Osteocyte (in vitro differentiated cells): ENCODE data around the gene PTTG1. TPM values are rescaled to one million over a fixed set of nuclear protein-coding genes. Genes with fewer than 3 reads are reported as not detected.

Experiments used
- DNase-seq: peaks from one replicate; pipeline ENCODE4 v3.0.0; 2021; ENCODE audit warnings: mixed read lengths; ENCODE audit not compliant: unreplicated experiment; ENCODE audit errors: extremely low spot score
- H3K27ac Mint-ChIP-seq: one replicate; pipeline ENCODE4 v1.8.0; 2021; ENCODE audit warnings: mild to moderate bottlenecking, mixed read lengths; ENCODE audit not compliant: unreplicated experiment
- H3K27me3 Mint-ChIP-seq: one replicate; pipeline ENCODE4 v1.8.0; 2021; ENCODE audit warnings: mixed read lengths; ENCODE audit not compliant: unreplicated experiment
- H3K36me3 Mint-ChIP-seq: one replicate; pipeline ENCODE4 v1.8.0; 2021; ENCODE audit warnings: mixed read lengths; ENCODE audit not compliant: unreplicated experiment
- H3K4me1 Mint-ChIP-seq: one replicate; pipeline ENCODE4 v1.8.0; 2021; ENCODE audit warnings: mixed read lengths; ENCODE audit not compliant: unreplicated experiment
- H3K4me3 Mint-ChIP-seq: one replicate; pipeline ENCODE4 v1.8.0; 2021; ENCODE audit warnings: mild to moderate bottlenecking, moderate library complexity, mixed read lengths; ENCODE audit not compliant: unreplicated experiment
- H3K9me3 Mint-ChIP-seq: one replicate; pipeline ENCODE4 v1.8.0; 2021; ENCODE audit warnings: mixed read lengths; ENCODE audit not compliant: unreplicated experiment
- total RNA-seq: library from RNA; stranded (reverse); gene quantifications from 2 replicates; pipeline ENCODE4 v1.2.1, GENCODE V29; 2021
- TF ChIP-seq, protein P1 (sequence below): fragments of 200-600 bp; sonication (generic); IDR thresholded peaks from 2 replicates; pipeline ENCODE4 v1.5.0; 2021; ENCODE audit warnings: antibody characterized with exemption, mild to moderate bottlenecking, moderate library complexity

The PTTG1 gene
- total RNA-seq, 1 donor from 2014 or later = 20.7 TPM

GRCh38 chr5:160473681-160474080 lies 52.0 kb downstream of the PTTG1 start:
- TF ChIP-seq, protein P1, sequence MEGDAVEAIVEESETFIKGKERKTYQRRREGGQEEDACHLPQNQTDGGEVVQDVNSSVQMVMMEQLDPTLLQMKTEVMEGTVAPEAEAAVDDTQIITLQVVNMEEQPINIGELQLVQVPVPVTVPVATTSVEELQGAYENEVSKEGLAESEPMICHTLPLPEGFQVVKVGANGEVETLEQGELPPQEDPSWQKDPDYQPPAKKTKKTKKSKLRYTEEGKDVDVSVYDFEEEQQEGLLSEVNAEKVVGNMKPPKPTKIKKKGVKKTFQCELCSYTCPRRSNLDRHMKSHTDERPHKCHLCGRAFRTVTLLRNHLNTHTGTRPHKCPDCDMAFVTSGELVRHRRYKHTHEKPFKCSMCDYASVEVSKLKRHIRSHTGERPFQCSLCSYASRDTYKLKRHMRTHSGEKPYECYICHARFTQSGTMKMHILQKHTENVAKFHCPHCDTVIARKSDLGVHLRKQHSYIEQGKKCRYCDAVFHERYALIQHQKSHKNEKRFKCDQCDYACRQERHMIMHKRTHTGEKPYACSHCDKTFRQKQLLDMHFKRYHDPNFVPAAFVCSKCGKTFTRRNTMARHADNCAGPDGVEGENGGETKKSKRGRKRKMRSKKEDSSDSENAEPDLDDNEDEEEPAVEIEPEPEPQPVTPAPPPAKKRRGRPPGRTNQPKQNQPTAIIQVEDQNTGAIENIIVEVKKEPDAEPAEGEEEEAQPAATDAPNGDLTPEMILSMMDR = no peak
- H3K9me3 Mint-ChIP-seq = no peaks in the 10 kb centered on the region
- no peak for DNase-seq
- no peaks in the 10 kb centered on the region for H3K36me3 Mint-ChIP-seq
- H3K27me3 Mint-ChIP-seq = peaks cover 9% of the 10 kb centered on the region
- H3K4me3 Mint-ChIP-seq = no peak overlapping the region
- H3K27ac Mint-ChIP-seq = no peak overlapping the region
- H3K4me1 Mint-ChIP-seq = peaks cover 3% of the 10 kb centered on the region

- Mint-ChIP-seq H3K27me3 (peaks cover 9% of the 10 kb centered on the region), H3K4me3 (no peak overlapping the region), H3K4me1 (peaks cover 3% of the 10 kb centered on the region), H3K36me3 (no peaks in the 10 kb centered on the region), H3K27ac (no peak overlapping the region), H3K9me3 (no peaks in the 10 kb centered on the region)
- no peak for DNase-seq
- TF ChIP-seq, protein P1 = no peak
Measured at GRCh38 chr5:160474084-160474483, 52.4 kb downstream of the PTTG1 start.

DNA sequence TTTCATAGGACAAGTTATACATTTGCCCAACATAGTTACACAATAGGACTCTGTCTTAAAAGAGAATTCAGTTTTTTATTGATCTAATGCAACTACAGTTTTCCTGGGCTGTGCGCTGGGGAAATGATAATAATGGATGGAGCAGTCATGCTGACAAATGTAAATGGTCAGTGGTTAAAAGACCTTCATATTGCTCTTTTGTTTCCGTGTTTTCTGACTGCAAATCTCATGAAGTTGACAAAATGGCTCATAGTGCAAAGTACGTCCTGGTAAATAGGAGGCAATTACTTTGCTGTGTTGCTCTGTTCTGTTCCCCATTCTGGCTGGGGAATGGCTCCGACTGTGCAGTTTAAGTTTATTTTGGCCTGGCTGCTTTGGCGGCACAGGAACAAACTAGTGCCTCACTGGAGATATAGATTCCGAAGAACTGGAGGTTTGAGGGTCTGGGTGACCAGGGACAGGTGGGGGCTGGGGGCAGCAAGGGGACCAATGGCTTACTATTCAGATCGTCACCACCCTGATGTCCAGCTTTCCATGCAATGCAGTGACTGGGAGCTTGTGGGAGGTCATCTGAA lies 54.3 kb downstream of the PTTG1 start:
- peaks cover 1% of the 10 kb centered on the region for H3K27me3 Mint-ChIP-seq
- TF ChIP-seq, protein P1 = no peak
- DNase-seq = no peak
- peaks cover 3% of the 10 kb centered on the region for H3K4me1 Mint-ChIP-seq
- no peak overlapping the region for H3K4me3 Mint-ChIP-seq
- no peaks in the 10 kb centered on the region for H3K9me3 Mint-ChIP-seq
- no peak overlapping the region for H3K27ac Mint-ChIP-seq
- no peaks in the 10 kb centered on the region for H3K36me3 Mint-ChIP-seq

- DNase-seq = no peak
- Mint-ChIP-seq H3K36me3 (no peaks in the 10 kb centered on the region), H3K9me3 (no peaks in the 10 kb centered on the region), H3K4me1 (peaks cover 3% of the 10 kb centered on the region), H3K27ac (no peak overlapping the region), H3K4me3 (no peak overlapping the region), H3K27me3 (peaks cover 3% of the 10 kb centered on the region)
- TF ChIP-seq, protein P1 = no peak
Measured at GRCh38 chr5:160477266-160477970, 55.8 kb downstream of the PTTG1 start.

- DNase-seq = no peak
- Mint-ChIP-seq H3K27ac (no peak overlapping the region), H3K36me3 (no peaks in the 10 kb centered on the region), H3K4me1 (peaks cover 3% of the 10 kb centered on the region), H3K4me3 (no peak overlapping the region), H3K27me3 (peaks cover 3% of the 10 kb centered on the region), H3K9me3 (no peaks in the 10 kb centered on the region)
- TF ChIP-seq, protein P1 = no peak
Measured at GRCh38 chr5:160478163-160478562, 56.5 kb downstream of the PTTG1 start.
